ENCODE results near the gene FGFR4.
A peak's percentile ranks its signal among the peaks of the same experiment; 100 is the strongest.

Gene FGFR4

GRCh38 chr5:177134697-177135225 lies 48.0 kb downstream of the FGFR4 start:
- H3K4me3 ChIP-seq (replicated peaks; ENCODE audit: low read depth, low read length) = peak overlapping the region; percentile 70
- DNase-seq (ENCODE audit: extremely low read depth, low read depth) = no peak
- no peak for TF ChIP-seq CTCF (IDR thresholded peaks at IDR 0.05; ENCODE audit: low read depth, low read length, missing control alignments)

- DNase-seq (ENCODE audit: extremely low read depth, low read depth) = no peak
- no peak overlapping the region for H3K4me3 ChIP-seq (replicated peaks; ENCODE audit: low read depth, low read length)
- no peak for TF ChIP-seq CTCF (IDR thresholded peaks at IDR 0.05; ENCODE audit: low read depth, low read length, missing control alignments)
Measured at GRCh38 chr5:177140312-177140711, 53.6 kb downstream of the FGFR4 start.

GRCh38 chr5:177141496-177141895 lies 54.8 kb downstream of the FGFR4 start:
- DNase-seq (ENCODE audit: extremely low read depth, low read depth) = no peak
- no peak overlapping the region for H3K4me3 ChIP-seq (replicated peaks; ENCODE audit: low read depth, low read length)
- no peak for TF ChIP-seq CTCF (IDR thresholded peaks at IDR 0.05; ENCODE audit: low read depth, low read length, missing control alignments)

- DNase-seq (ENCODE audit: extremely low read depth, low read depth) = no peak
- no peak overlapping the region for H3K4me3 ChIP-seq (replicated peaks; ENCODE audit: low read depth, low read length)
- TF ChIP-seq CTCF (IDR thresholded peaks at IDR 0.05; ENCODE audit: low read depth, low read length, missing control alignments) = no peak
Measured at GRCh38 chr5:177142098-177142611, 55.4 kb downstream of the FGFR4 start.

- no peak overlapping the region for H3K4me3 ChIP-seq (replicated peaks; ENCODE audit: low read depth, low read length)
- no peak for TF ChIP-seq CTCF (IDR thresholded peaks at IDR 0.05; ENCODE audit: low read depth, low read length, missing control alignments)
- DNase-seq (ENCODE audit: extremely low read depth, low read depth) = no peak
Measured at GRCh38 chr5:177142778-177143177, 56.1 kb downstream of the FGFR4 start.

GRCh38 chr5:177146891-177147638 lies 60.4 kb downstream of the FGFR4 start:
- H3K4me3 ChIP-seq (replicated peaks; ENCODE audit: low read depth, low read length) = no peak overlapping the region
- DNase-seq (ENCODE audit: extremely low read depth, low read depth) = no peak
- TF ChIP-seq CTCF (IDR thresholded peaks at IDR 0.05; ENCODE audit: low read depth, low read length, missing control alignments) = no peak
